Esophagus muscularis mucosa (tissue), 4 donors: ENCODE results near the gene C17orf50. TPM values are rescaled to one million over a fixed set of nuclear protein-coding genes. Genes with fewer than 3 reads are reported as not detected.

Source experiments
- DNase-seq: peaks from one replicate; pipeline ENCODE4 v3.0.0-alpha.2; 2017; ENCODE audit errors: extremely low spot score
- H3K27ac ChIP-seq, 4 donors: fragments of 200-600 bp; sonication (generic); replicated peaks in 1 of 4; 1 replicate in 3 of 4; 2 replicates in 1 of 4; pipeline ENCODE4 v1.5.1; 2016 to 2019; ENCODE audit warnings: mild to moderate bottlenecking in 1 of 4
- H3K27me3 ChIP-seq, 4 donors: fragments of 200-600 bp; sonication (generic); one replicate each; pipeline versions ENCODE4 v1.5.1 to v1.6.0; 2016 to 2019
- H3K36me3 ChIP-seq, 4 donors: fragments of 200-600 bp; sonication (generic); one replicate each; pipeline ENCODE4 v1.5.1; 2016 to 2019
- H3K4me1 ChIP-seq, 4 donors: fragments of 200-600 bp; sonication (generic); one replicate each; pipeline ENCODE4 v1.5.1; 2016 to 2019
- H3K4me3 ChIP-seq, 4 donors: fragments of 200-600 bp; sonication (generic); 1 replicate in 2 of 4; 2 replicates in 2 of 4; pipeline ENCODE4 v1.5.1; 2016 to 2019; ENCODE audit warnings: mild to moderate bottlenecking in 4 of 4, moderate library complexity in 1 of 4
- H3K9me3 ChIP-seq, 4 donors: fragments of 200-600 bp; sonication (generic); 1 replicate in 3 of 4; 2 replicates in 1 of 4; pipeline ENCODE4 v1.5.1; 2016 to 2019
- CTCF ChIP-seq, 3 experiments: fragments of 200-600 bp in 2 of 3; fragments of 450-650 bp in 1 of 3; sonication (generic) in 2 of 3; IDR thresholded peaks; one replicate each; pipeline ENCODE4 v1.5.1; 2017 to 2019; ENCODE audit warnings: antibody characterized with exemption in 3 of 3, mild to moderate bottlenecking in 2 of 3, moderate library complexity in 1 of 3
- EP300 ChIP-seq: sonication (generic); formaldehyde crosslinking; IDR thresholded peaks from one replicate; pipeline ENCODE4 v1.6.1; 2017; ENCODE audit warnings: antibody characterized with exemption
- POLR2A ChIP-seq: fragments of 450-650 bp; IDR thresholded peaks from one replicate; pipeline ENCODE4 v1.6.1; 2017; ENCODE audit warnings: antibody characterized with exemption, moderate library complexity, mild to moderate bottlenecking, low read depth
- POLR2AphosphoS5 ChIP-seq, 2 donors: sonication (generic); formaldehyde crosslinking; IDR thresholded peaks; one replicate each; pipeline ENCODE4 v1.6.1; 2017; ENCODE audit warnings: antibody characterized with exemption in 2 of 2
- WGBS: methylation state at CpG from one replicate; pipeline ENCODE4 v1.1.5; 2018; 5-methylcytosine and 5-hydroxymethylcytosine counted together
- intact Hi-C: fragments of 100-400 bp; cut with DNase I; formaldehyde crosslinking; loops from one replicate; pipeline ENCODE4 v1.15.1; 2023
- total RNA-seq, 4 donors: library from RNA; depleted of rRNA; stranded (reverse); fragments of >200 nt; gene quantifications; one replicate each; pipeline versions ENCODE4 v1.1.0 to v1.2.1, GENCODE V29; 2016

Gene C17orf50
- total RNA-seq, 4 donors from 2014 or later, result not detected

DNA sequence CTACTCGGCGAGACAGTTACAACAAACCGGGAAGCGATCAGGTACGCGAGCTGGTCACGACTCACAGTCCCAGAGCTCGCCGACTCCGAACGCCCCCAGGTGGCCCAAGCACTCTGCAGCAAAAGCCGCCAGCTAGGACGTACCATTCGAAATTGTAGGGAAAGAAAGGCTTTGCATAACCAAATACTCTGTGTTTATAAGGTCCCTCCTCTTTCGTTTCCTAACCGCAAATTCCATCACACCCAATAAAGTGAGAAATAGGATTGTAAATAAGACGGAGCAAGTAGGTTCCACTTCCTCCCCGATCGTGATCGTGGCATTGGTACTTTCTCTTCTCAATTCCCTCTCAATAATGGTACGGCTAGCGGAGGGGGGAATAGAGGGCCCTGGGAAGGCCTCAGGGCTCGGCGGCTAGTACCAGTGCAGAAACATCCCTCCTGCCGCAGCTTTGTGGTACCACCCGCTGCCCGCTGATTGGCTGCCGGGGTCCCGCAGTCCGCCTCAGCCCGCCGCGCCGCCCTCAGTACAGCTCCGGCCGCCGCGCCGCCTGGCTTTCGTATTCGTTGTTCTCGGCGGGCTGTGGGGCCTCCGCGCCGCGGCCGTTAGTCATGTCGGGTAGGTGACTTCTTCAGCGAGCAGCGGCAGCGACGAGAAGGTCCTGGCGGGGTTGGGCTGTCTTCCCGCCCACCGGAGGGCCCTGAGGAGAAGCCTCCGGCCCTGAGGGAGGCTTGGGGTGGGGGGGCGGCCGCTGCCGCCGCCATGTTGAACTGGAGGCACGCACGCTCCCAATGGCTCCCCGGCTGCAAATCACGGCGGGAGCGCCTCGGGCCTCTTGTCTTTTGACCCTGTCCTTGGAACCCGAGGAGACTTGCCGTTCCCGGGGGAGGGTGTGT lies 48.5 kb downstream of the C17orf50 start, which contains the start of gene TAF15:
Gene TAF15, plus strand, starts transcription at position 523 of the 893 bp plus-strand sequence. Its CDS starts 86 bp downstream, at position 609.
- intact Hi-C loops, result no loop called here
- H3K36me3 ChIP-seq, result peaks cover 0 to 4% (median 0%) of the 10 kb centered on the region in 4 donors
- TF ChIP-seq CTCF (IDR thresholded peaks at IDR 0.05) (peak; percentile 67 to 82 (median 75)), EP300 (no peak), POLR2A (peak; percentile 98), POLR2AphosphoS5 (IDR thresholded peaks at IDR 0.05) (peak; percentile 97 to 100)
- peaks cover 26 to 62% (median 61%) of the 10 kb centered on the region in 4 donors for H3K4me1 ChIP-seq
- H3K27me3 ChIP-seq, result no peaks in the 10 kb centered on the region
- under 1% methylated on average over 25 of the region's 71 CpGs for WGBS
- H3K27ac ChIP-seq, result peak within 1 kb of the TSS; percentile 92 to 96 (median 95)
- peak; percentile 98 for DNase-seq
- H3K9me3 ChIP-seq, result no peaks in the 10 kb centered on the region
- H3K4me3 ChIP-seq, result peak within 1 kb of the TSS; percentile 89 to 93 (median 91)

DNA sequence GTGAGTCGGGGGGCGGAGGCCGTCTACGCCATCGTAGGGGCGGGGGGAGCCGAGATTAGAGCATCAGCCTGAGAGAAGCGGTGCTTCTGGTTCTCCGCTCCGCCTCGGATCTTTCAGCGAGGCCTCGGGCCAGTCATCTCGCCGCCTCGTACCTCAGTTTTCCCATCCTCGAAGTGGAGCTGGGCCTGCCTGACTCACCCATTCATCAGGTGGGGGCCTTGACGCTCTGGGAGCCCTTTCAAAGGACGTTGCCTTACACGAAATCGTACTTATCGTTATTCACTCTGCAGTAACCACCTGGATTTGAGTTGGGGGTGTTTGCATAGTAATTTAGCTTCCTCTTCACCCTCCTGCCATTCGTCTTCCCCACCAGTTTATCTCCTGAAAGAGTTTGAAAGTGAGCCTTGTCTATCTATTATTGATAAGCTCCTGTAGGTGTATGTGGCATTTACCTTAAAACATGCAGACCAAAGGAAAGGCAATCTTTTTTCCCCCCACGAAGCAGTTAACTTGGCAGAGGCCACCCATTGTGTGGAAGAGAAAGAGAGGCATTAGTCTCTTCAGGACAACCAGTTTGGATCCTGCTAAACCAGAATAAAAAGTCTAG lies 49.3 kb downstream of the C17orf50 start:
- no peak for TF ChIP-seq CTCF (IDR thresholded peaks at IDR 0.05)
- no peak for TF ChIP-seq POLR2AphosphoS5 (IDR thresholded peaks at IDR 0.05)
- TF ChIP-seq POLR2A, result no peak
- no peak for TF ChIP-seq EP300
- intact Hi-C loops, result loop anchor here (10.0 kb wide), 1 partner anchor 195 kb away; no protein-coding TSS in a partner anchor
- Histone ChIP-seq H3K27me3 (no peaks in the 10 kb centered on the region), H3K4me3 (peak overlapping the region; percentile 89 to 93 (median 91)), H3K27ac (peak overlapping the region; percentile 92 to 96 (median 95)), H3K4me1 (peaks cover 30 to 63% (median 62%) of the 10 kb centered on the region in 4 donors), H3K9me3 (no peaks in the 10 kb centered on the region), H3K36me3 (peaks cover 0 to 4% (median 0%) of the 10 kb centered on the region in 4 donors)
- 0% methylated on average over 7 of the region's 24 CpGs for WGBS
- DNase-seq, result no peak

- intact Hi-C loops, result loop anchor here (10.0 kb wide), 1 partner anchor 197 kb away; no protein-coding TSS in a partner anchor
- TF ChIP-seq EP300, result no peak
- TF ChIP-seq POLR2A, result no peak
- TF ChIP-seq CTCF (IDR thresholded peaks at IDR 0.05), result no peak
- Histone ChIP-seq H3K4me3 (peak overlapping the region in 1 of 4 donors; percentile 17), H3K27me3 (no peaks in the 10 kb centered on the region), H3K27ac (no peak overlapping the region), H3K36me3 (peaks cover 0 to 11% (median 0%) of the 10 kb centered on the region in 4 donors), H3K4me1 (peaks cover 36 to 78% (median 76%) of the 10 kb centered on the region in 4 donors), H3K9me3 (no peaks in the 10 kb centered on the region)
- 83% methylated on average over 6 of the region's 6 CpGs for WGBS
- no peak for DNase-seq
These were observed 51.1 kb downstream of the C17orf50 start for GRCh38 chr17:35811759-35812158.

GRCh38 chr17:35812456-35812855 lies 51.8 kb downstream of the C17orf50 start:
- intact Hi-C loops, result loop anchor here (10.0 kb wide), 1 partner anchor 198 kb away; no protein-coding TSS in a partner anchor
- H3K36me3 ChIP-seq, result peaks cover 0 to 11% (median under 1%) of the 10 kb centered on the region in 4 donors
- no peaks in the 10 kb centered on the region for H3K9me3 ChIP-seq
- peaks cover 42 to 85% (median 83%) of the 10 kb centered on the region in 4 donors for H3K4me1 ChIP-seq
- DNase-seq, result no peak
- TF ChIP-seq POLR2AphosphoS5 (IDR thresholded peaks at IDR 0.05), result no peak
- TF ChIP-seq CTCF (IDR thresholded peaks at IDR 0.05), result no peak
- TF ChIP-seq POLR2A, result no peak
- no peak for TF ChIP-seq EP300
- no peaks in the 10 kb centered on the region for H3K27me3 ChIP-seq
- no peak overlapping the region for H3K4me3 ChIP-seq
- 85% methylated on average over 5 of the region's 5 CpGs for WGBS
- H3K27ac ChIP-seq, result no peak overlapping the region

Other genes with a start within 250 kb of the C17orf50 start
- 1 to 10 TPM in 2 of 4 donors, under 1 TPM in 2; 0.32 to 1.7 (median 1.0) TPM for gene SLFN12L, start 223.2 kb upstream of the C17orf50 start, total RNA-seq
- not detected for gene SLFN14, start 200.1 kb upstream of the C17orf50 start, total RNA-seq
- gene PEX12, start 182.3 kb upstream of the C17orf50 start, total RNA-seq, result 1 to 10 TPM; 4.1 to 9.0 (median 5.0) TPM
- 100 to 1,000 TPM; 108 to 276 (median 155) TPM for gene AP2B1, start 173.6 kb upstream of the C17orf50 start, total RNA-seq
- 10 to 100 TPM; 10.3 to 28.1 (median 17.4) TPM for gene RASL10B, start 29.2 kb upstream of the C17orf50 start, total RNA-seq
- under 1 TPM; 0.42 to 0.80 (median 0.48) TPM for gene GAS2L2, start 7.6 kb upstream of the C17orf50 start, total RNA-seq
- 100 to 1,000 TPM in 2 of 4 donors, 10 to 100 TPM in 2; 75.5 to 150 (median 116) TPM for gene MMP28, start 34.8 kb downstream of the C17orf50 start, total RNA-seq
- gene TAF15, start 48.6 kb downstream of the C17orf50 start, total RNA-seq, result 100 to 1,000 TPM in 3 of 4 donors, 10 to 100 TPM in 1; 93.8 to 140 (median 122) TPM
- gene HEATR9, start 108.0 kb downstream of the C17orf50 start, total RNA-seq, result under 1 TPM in 1 of 4 donors, not detected in 3; 0.13 TPM
- 10 to 100 TPM in 1 of 4 donors, 1 to 10 TPM in 3; 1.6 to 11.3 (median 2.2) TPM for gene CCL5, start 119.5 kb downstream of the C17orf50 start, total RNA-seq
- gene RDM1, start 169.9 kb downstream of the C17orf50 start, total RNA-seq, result not detected
- not detected for gene LYZL6, start 182.8 kb downstream of the C17orf50 start, total RNA-seq
- under 1 TPM in 1 of 4 donors, not detected in 3; 0.42 TPM for gene CCL16, start 220.6 kb downstream of the C17orf50 start, total RNA-seq
- 10 to 100 TPM; 11.2 to 59.8 (median 54.7) TPM for gene CCL14, start 225.8 kb downstream of the C17orf50 start, total RNA-seq
- gene CCL15, start 240.7 kb downstream of the C17orf50 start, total RNA-seq, result not detected